GM03348 (cell line): ENCODE data around the gene MRPL22.
"Not testable (repeated sequence)": the region's sequence is repeated elsewhere in the genome, so short reads cannot be mapped to it uniquely, and the experiment has no call there.

ENCODE experiments used
- DNase-seq: peaks from one replicate; pipeline ENCODE4 v3.0.0; 2012; ENCODE audit warnings: low spot score

The MRPL22 gene

DNA sequence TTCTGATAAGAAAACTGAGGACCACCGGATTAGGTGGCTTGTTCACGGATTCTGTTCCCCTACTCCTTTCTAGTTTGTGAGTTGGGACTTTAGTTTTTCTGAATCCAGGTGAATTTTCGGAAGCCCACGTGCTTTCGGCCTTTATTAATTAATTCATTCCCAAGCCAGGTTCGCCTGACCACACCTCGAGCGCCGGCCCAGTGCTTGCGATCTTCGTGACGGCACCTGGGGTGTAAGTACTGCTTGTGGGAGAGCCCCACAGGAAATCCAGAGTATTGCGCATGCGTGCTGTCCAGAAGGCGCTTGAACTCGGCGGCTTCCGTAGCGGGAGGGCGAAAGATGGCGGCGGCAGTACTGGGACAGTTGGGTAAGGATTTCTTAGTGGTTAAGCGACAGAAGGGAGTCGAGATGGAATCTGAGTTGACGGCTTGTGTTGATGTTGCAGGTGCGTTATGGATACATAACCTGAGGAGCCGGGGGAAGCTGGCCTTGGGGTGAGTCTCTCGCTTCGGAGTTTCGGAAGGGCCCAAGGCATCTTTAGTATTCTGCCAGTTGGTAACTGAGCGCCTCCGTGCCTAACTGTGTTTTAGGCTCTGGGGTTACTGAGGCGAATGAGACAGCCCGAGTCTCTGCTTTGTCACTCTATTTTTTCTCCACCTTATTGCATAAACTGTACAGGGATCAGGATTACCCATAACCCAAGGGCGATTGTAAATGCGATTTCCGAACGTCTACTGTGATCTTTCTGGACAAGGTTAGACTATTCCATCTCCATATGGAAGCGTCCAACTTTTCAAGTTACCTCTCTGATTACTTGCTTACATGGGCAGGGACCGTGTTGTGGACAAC, at the start of gene MRPL22:
MRPL22 (plus strand) TSS at position 302 of the 849 bp plus-strand sequence; CDS start at position 340, 38 bp downstream.
- DNase-seq: peak; percentile 97

DNA sequence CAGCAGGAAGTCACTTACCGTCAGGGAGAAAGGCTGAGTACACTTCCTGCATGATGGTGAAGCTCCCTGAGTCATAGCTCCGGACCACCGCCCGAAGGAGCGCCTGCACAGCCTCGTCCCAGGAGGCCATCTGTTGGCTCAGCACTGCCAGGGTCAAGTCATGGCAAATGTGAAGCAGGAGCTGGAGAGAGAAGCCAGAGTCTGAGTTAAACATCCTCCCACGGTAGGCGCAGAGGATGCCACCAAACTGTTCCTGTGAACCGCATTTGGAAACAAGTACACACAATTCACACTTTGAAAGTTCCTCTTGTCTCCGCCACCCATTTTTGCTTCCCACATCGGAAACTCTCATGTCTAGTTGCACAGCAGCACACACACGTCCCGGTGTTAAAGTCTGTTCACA, 48.5 kb upstream of the MRPL22 start:
- no peak for DNase-seq

DNA sequence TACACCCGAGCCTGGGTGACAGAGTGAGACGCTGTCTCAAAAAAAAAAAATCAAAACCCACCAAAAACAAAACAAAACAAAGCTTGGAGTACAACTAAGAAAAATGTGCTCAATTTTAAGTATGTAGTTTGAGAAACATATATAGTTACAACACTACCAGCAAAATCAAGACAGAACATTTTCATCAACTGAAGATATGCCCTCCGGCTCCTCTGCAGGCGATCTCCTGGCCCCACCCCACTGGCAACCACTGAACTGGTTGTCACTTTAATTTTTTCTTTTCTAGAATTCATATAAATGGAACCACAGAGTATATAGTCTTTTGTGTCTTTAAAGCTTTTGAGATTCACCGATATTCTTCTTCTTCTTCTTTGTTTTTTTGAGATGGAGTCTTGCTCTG, 47.5 kb upstream of the MRPL22 start:
- no peak for DNase-seq

GRCh38 chr5:154895606-154896561, 45.0 kb upstream of the MRPL22 start:
- no peak for DNase-seq

DNA sequence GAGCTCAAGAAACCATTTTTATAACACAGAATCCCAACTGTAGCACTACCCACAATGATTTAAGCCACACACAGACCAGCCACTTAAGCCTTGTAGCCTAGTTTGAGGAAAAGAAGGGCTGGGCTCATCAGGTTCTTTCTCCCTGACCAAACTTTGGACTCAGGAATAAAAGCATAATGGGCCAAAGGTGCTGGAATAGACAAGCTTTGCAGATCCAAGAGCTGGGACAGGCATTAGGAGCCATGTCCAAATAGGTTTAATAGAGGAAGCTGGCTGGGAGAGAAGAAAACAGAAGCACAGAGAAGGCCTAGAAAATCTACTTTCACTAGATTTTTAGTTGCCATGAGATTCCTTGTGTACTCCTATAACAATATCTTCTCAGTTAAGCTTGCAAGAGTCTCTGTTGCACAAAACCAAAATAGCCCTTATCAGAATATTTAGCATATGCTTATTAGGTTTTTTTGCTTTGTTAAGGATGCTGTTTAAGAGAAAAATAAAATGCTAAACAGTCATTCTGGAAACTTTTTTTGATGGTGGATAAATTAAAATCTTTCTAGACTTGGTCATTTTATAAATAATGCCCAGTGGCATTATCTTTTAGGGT, 44.2 kb upstream of the MRPL22 start:
- no peak for DNase-seq

GRCh38 chr5:154898210-154898609, 42.7 kb upstream of the MRPL22 start:
- DNase-seq: no peak

GRCh38 chr5:154899151-154899816, 41.6 kb upstream of the MRPL22 start:
- DNase-seq: no peak

DNA sequence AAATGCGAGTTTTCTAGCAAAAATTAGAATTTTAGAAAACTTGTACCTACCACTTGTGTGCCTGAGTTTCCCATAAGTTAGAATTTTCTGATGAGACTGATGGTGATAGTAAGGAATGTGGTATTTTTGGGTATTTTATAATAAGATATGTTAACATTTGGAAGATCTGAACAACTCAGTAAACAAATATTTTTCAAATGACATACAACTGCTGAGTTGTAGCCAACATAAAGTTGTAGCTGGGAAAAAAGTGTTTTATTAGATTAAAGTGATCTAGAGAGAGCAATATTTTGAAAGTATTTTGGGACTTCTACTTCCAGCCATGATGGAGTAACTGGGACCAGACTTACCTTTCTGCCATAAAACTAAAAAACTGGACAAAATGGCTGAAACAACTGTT, 40.8 kb upstream of the MRPL22 start:
- DNase-seq: no peak

- DNase-seq: peak; percentile 16
These were observed 39.6 kb upstream of the MRPL22 start for GRCh38 chr5:154901276-154901675.

DNA sequence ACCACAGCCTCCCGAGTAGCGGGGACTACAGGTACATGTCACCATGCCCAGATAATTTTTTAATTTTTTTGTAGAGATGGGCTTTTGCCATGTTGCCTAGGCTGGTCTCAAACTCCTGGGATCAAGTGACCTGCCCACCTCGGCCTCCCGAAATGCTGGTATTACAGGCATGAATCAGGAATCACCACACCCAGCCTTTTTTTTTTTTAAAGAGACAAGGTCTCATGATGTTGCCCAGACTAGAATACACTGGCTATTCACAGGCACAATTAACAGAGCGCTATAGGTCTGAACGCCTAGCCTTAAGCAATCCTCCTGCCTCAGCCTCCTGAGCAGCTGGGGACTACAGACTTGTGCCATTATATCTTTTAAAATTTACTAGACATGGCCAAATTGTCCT, 39.0 kb upstream of the MRPL22 start:
- no peak for DNase-seq

- DNase-seq: not testable (repeated sequence)
These were observed 35.3 kb upstream of the MRPL22 start for GRCh38 chr5:154905601-154906000.

DNA sequence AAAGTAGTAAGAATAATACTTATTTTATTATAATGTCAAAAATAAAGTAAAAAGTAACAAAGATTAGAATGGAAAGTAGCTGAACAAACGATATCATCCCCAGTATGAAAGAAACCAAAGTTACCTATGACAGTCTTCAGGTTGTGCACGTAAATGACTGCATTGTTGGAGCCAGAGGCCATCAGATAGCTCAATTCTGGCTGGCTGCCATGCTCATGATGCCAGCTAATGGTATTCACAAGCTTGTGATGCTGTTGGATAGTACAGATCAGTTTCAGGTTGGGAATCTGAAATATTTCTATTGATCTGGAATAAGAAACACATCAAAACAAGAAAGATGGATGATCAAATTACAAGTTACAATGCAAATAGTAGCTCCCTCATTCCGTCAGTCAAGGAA, 24.0 kb upstream of the MRPL22 start:
- no peak for DNase-seq

GRCh38 chr5:154917757-154918156, 23.1 kb upstream of the MRPL22 start:
- no peak for DNase-seq

DNA sequence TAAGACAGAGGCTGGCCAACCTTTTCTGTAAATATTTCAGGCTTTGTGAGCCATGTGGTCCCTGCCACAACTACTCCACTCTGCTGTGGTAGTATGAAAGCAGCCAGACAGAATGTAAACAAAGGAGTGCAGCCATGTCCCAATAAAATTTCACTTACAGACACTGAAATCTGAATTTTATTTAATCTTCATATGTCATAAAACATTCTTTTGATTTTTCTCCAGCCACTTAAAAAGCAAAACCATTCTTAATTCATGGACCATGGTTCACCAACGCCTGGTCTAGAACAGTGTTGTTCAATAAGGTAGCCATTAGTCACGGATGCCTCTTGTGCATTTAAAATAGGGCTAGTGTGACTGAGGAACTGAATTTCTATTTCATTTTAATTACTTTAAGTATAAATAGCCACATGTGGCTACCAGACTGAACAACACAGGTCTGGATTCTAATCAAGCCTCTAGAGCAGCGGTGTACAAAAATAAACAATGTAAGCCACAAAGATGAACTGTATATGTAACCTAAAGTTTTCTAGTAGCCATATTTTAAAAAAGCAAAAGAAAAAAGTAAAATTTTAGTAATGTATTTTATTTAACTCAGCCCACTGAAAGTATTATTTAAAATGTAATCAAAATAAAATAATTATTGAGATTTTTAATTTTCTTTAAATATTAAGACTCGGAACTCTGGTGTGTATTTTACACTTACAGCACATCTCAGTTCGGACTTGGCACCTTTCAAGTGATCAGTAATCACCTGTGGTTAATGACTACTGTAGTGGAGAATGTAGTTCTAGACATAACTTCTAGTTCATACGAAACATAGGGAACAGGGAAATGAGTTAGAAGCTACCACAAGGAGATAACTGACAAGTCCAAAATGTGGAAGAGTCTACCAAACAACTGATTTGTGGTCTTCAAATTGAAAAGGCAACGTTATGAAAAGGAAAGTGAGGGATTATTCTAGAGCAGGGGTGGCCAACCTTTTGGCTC, 17.1 kb upstream of the MRPL22 start:
- DNase-seq: no peak

GRCh38 chr5:154933537-154933936, 7.3 kb upstream of the MRPL22 start:
- DNase-seq: no peak

DNA sequence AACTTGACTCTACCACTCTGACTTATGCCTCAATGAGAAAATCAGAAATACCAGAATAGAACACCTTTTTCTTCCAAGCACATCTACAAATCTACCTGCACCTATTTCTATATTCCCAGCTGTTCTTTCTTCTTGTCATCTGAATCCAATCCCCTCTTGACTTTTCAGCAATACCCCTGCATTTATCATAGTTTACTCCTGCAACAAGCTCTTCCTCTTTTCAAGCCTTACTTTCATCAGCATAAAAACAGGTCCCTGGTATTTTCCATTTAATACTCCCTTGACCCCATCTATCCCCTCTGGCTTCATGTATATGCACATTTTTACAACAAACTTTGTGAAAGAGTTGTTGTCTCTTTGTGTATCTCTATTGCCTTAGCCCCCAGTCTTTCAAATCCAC, 6.0 kb upstream of the MRPL22 start:
- no peak for DNase-seq

- no peak for DNase-seq
These were observed 3.6 kb upstream of the MRPL22 start for GRCh38 chr5:154937186-154937717.

DNA sequence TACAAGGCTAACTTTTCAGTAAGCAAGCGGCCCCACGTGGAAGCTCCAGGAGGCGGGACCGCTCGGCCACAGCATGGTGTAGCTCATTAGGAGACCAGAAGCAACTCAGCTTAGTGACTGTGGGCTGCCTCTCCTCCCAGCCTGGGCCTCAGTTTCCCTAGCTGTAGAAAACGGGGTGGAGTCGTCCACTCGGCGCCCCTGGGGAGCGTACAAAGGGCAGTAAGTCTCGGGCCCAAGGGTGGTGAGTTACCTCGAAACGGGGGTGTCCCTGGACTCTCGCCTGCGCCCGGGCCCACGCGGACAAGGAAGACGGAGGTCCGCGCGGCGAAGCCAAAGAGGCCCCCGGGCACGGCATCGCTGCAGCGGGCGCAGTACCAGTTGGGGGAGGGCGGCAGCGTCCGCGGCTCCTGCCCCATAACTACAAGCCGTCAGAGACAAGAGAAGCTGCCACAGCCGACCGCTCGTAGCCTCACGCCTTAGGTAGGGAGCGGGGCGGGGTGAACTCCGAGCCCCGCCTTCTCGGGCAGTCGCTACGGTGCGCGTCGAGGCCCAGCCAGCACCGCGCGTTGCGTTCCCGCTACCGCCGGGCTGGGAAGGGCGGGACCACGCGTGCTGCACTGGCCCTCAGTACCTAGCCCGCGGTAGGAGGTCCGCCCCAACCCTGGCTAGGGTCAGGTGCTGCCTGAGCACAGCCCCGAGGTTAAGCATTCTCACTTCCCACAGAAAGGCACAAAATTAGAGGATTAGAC, 3.0 kb upstream of the MRPL22 start, which contains the start of gene GEMIN5:
GEMIN5 (minus strand) TSS at position 494 of the 749 bp plus-strand sequence; CDS start at position 416, 78 bp downstream.
- DNase-seq: peak; percentile 97

- not testable (repeated sequence) for DNase-seq
These were observed 1.5 kb upstream of the MRPL22 start for GRCh38 chr5:154939387-154939786.
